ENCODE results near the gene SPG7.

SPG7 gene

GRCh38 chr16:89489040-89489897 is 18.9 kb upstream of the SPG7 start:
- peak; percentile 71 for DNase-seq

GRCh38 chr16:89489898-89490438 is 18.2 kb upstream of the SPG7 start:
- DNase-seq: no peak

DNA sequence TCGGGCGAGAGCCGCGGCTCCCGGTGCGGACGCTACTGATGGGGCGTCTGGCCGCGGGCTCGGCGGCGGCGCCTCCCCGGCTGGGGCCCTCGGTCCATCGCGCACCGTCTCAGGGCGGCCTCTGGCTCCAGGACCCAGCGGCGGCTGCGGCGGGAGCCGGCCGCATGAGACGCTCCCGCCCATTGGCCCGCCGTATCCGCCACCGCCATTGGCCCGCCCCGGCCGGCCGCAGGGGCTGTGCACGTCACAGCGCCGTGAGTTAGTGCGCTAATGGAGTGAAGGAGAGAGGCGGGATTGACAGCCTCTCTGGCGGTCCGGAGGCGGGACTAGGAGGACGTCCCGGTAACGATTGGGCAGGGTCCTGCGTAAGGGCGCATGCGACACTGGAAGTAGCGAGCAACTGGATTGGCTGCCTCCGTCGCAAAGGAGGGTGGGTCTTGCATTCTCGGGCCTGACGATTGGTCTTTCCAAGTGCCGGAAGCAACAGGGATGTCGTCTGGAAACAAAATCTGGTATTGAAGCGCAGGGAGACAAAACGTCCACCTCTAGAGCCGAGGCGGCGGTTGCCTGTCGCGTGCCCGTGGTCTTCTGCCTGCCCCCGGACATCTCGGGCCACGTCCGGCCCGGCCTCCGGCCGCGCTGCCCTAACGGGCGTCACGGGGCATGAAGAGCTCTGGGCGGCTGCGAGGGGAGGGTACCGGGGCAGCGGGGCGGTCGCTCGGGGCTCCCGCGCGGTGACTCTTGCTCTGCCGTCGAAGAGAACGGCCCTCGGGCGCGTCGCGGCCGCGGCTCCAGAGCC is 17.6 kb upstream of the SPG7 start, which contains the start of gene ANKRD11:
Gene ANKRD11, minus strand, starts transcription at position 123 of the 799 bp plus-strand sequence. CDS start 173,542 bp downstream, outside the sequence.
- peak; percentile 98 for DNase-seq

DNA sequence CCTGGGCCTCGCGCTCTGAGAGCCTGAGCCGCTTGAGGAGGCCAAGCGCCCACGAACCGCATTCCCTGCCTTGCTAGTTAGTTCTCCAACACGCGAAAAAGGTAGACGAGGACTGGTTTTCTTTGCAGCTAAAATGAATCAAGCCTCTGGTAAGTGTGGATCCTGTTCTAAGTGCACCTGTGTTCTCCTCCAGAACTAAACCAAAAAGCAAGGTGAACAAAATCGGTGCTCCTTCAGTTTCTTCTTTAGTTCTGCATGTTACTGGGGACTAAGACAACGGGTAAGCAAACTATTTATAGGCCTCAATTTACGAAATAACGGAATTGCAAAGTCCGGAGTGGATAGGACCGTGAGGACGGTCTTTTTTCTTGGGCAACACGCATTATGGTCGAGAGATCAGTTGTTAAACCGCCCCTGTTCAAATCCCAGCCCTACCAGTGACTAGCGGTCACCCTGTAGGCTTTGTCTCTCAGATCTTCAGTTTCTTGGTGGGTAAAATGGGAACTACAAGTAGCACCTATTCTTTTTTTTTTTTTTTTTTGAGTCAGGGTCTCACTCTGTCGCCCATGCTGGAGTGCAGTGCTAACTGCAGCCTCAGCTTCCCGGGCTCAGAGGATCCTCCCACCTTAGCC is 16.8 kb upstream of the SPG7 start:
- no peak for DNase-seq

GRCh38 chr16:89491974-89492687 is 16.1 kb upstream of the SPG7 start:
- no peak for DNase-seq

DNA sequence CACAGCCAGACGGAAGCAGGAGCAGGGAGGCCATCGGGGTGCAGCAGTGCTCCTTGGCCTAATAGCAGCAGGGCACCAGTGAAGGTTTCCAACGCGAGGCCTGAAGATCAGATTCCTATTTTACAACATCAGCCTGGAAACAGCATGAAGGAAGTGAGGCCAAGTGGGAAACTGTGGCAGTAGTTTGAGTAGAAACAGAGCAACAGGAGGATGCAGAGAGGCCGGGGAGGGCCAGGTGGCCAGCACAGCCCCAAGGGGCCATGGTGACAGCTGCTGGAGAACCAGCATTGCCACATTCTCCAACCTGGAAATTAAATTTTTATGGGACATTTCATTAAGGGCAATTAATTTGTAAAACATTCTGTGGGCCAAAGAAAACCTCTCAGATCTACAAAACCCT is 14.4 kb upstream of the SPG7 start:
- DNase-seq: no peak

DNA sequence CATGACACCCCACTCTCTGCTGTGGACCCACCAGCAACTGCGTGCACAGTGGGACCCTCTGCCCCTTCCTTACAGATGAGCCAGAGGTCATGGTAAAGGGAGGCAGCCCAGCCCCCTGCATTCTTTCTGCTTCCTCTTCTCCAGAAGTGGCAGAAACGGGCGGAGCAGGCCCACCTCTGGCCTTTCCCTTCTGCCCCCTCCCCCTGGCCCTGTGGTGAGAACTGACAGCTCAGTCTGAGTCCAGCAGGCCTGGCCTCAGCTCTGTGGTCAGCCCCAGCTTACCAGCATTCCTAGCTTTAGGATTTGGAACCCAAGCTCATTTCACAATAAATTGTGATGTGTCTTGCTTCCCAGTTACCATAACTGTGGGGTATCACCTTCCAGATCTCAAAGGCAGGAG is 13.1 kb upstream of the SPG7 start:
- DNase-seq: no peak

DNA sequence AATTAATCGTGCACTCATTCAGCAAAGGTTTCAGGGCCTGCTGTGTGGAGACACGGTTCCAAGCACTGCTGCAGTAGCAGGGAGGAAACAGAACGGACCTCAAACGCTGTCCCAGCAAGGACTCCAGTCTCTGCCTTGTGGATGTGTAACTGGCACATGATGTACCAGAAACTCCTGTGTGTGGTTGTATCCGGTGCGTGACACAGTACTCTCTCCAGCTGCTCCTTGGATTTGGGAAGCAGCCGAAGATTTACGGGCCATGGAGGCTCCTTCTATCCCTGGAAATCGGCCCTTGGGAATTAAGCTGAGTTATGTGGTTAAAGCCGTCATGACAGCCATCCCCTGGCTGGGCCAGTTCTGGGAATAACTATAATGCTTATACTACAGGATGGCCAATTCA is 9.4 kb upstream of the SPG7 start:
- DNase-seq: no peak

GRCh38 chr16:89499767-89500166 is 8.4 kb upstream of the SPG7 start:
- DNase-seq: no peak

- DNase-seq: no peak
Measured at GRCh38 chr16:89502081-89502843, 5.9 kb upstream of the SPG7 start.

DNA sequence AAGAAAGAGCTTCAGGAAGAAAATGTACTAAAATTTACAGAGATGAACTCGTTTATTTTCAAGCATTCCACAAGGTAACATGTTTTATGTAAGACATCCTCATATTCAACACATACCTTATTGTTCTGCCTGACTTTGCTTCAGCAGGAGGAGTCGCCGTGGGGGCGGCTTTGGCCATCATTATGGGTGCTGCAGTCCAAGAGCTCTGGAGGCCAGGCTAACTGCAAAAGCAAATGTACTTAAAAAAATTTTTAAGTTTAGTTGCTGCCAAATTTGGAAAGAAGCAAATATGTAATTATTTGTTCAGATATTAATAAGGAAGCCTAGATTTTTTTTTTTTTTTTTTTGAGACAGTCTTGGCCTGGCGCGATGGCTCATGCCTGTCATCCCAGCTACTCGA is 4.1 kb upstream of the SPG7 start:
- DNase-seq: no peak

DNA sequence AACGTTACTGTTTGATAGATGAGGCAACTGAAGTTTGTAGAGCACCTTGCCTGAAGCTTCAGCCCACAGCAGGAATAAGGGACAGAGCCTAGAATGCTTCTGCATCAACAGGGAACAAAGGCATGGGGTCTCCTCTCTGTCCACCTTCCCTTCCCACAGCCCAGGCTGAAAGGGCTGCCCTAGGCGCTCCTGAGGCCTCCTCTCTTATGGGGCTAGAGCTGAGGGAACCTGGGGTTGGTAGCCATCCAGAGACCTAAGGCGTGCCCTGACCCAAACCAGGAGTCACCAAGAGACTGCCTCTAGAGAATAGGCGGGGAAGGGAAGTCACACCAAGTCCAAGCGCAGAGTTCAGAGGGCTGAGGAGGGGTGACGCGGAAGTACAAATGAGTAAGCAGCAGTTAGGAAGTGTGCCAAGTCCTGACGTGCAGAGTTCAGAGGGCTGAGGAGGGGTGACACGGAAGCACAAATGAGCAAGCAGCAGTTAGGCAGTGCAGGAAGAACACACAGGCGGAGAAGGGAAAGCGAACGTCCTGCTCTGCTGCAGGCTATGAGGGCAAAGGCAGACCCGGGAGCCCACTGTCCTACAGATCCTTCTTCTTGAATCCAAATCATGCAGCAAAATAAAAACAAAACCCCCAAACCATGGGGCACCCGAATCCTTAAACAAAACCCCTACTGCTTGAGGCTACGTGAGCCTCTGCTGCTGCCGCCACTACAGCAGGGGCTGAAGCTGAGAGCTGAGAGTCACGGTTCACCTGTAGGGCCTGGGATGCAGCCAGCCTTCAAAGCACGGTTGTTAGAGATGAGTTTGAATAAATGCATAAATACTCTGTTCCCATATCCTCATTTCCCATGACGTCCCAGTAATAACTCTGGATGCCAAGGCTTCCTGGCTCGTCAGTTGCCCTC is 2.7 kb upstream of the SPG7 start:
- DNase-seq: peak; percentile 82

DNA sequence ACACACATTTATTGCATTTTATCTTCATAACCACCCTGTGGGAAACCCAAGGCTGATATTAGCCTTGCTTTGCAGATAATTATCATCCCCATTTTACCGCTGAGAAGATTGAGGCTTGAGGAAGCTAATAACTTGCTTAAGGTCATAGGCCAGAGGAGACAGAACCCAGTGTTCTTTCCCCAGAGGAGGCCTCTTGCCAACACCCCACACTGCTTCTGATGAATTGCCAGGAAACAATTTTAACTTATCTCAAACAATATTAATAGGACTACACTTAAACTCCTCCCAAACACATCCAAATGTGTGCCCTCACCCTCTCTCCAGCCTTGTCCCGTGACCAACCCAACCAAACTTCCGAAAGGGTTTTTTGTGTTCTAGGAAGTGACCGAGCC is 2.1 kb upstream of the SPG7 start:
- DNase-seq: no peak

- DNase-seq: no peak
Measured at GRCh38 chr16:89506791-89507191, 1.4 kb upstream of the SPG7 start.

- no peak for DNase-seq
Measured at GRCh38 chr16:89507214-89507833, 879 bp upstream of the SPG7 start.

GRCh38 chr16:89510526-89510925 is 2.3 kb downstream of the SPG7 start:
- no peak for DNase-seq

DNA sequence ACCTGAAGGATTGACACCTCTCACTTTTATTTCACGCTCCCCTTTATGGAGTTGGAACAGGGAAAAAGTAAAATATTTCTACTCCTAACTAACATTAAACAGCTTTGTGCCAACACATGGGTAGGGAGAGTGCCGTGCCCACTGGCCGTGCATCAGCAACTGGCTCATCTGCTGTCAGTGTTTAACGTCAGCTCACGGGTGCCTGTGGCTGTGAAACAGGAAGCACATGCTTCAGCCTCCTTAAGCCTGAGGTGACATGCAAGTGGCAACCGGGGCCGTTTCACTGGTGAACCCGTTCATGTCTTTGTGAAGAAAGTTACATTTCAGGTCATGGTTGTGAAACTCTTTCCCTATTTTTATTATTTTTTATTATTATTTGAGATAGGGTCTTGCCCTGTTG is 3.2 kb downstream of the SPG7 start:
- DNase-seq: no peak

GRCh38 chr16:89512453-89512852 is 4.2 kb downstream of the SPG7 start:
- no peak for DNase-seq

DNA sequence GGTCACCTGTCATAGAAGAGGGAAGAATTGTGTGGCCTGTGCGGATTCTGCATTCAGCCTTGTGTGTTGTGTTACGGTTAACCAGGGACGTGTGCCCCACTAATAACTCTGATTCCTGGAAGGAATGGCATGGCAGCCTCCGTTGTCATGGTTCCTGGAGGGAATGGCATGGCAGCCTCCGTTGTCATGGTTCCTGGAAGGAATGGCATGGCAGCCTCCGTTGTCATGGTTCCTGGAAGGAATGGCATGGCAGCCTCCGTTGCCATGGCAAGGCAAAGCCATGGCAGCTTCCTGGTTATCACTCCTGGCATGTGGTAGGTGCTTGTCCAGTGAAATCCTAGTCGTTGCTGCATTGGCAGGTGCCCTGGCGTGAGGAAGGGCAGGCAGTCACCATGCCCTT is 8.9 kb downstream of the SPG7 start:
- DNase-seq: no peak

DNA sequence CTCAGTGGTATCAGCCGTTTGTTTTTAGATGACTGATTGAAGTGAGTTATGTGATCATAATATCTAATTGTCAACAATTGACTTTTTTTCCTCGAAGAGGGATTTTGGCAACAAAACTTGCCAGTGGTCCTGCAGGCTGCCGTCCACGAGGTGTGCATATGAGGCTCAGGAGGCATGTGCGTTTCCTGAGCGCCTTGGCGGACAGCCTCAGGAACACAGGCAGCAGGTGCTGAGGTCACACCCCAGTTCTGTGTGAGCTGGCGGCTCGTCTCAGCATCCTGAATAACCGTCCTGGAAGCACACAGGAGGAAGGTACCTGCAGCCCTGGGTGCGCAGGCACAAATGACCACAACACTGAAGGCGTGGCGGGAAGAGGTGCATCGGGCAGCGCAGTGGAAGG is 11.7 kb downstream of the SPG7 start:
- DNase-seq: no peak
